MCF 10A (cell line): Measurements from ENCODE around the gene LRRC47. TPM values are rescaled to one million over a fixed set of nuclear protein-coding genes. Genes with fewer than 3 reads are reported as not detected.
"Not testable (repeated sequence)": the region's sequence is repeated elsewhere in the genome, so short reads cannot be mapped to it uniquely, and the experiment has no call there.

ENCODE experiments used
- BruUV-seq: library from RNA; stranded (reverse); fragments of 400-500 nt; replicated peaks from 2 replicates; lab custom pipeline; 2021; lab: Mats Ljungman, UMichigan
- CTCF ChIA-PET: fragments of 300-600 bp; sonication (Branson Sonifier 250); formaldehyde crosslinking; extraction: SDS; loops from one replicate; lab custom pipeline; 2021; ENCODE audit warnings: antibody characterized with exemption, inconsistent platforms; lab: Yijun Ruan, JAX
- POLR2A ChIA-PET: fragments of 300-600, 350-650 bp; sonication (Branson Sonifier 250); formaldehyde crosslinking; extraction: SDS; loops from one replicate; lab custom pipeline; 2020; ENCODE audit warnings: antibody characterized with exemption, inconsistent platforms; lab: Yijun Ruan, JAX
- DNase-seq: peaks from one replicate; pipeline ENCODE4 v3.0.0-alpha.2; 2018; ENCODE audit not compliant: unreplicated experiment
- H3K27ac Mint-ChIP-seq: one replicate; pipeline ENCODE4 v1.8.0; 2022; ENCODE audit warnings: mild to moderate bottlenecking, low read depth, mixed read lengths; ENCODE audit not compliant: unreplicated experiment
- H3K27me3 Mint-ChIP-seq: one replicate; pipeline ENCODE4 v1.8.0; 2022; ENCODE audit warnings: mixed read lengths; ENCODE audit not compliant: insufficient read depth, unreplicated experiment
- H3K36me3 Mint-ChIP-seq: one replicate; pipeline ENCODE4 v1.8.0; 2022; ENCODE audit warnings: mild to moderate bottlenecking, moderate library complexity, mixed read lengths; ENCODE audit not compliant: insufficient read depth, unreplicated experiment
- H3K4me1 Mint-ChIP-seq: one replicate; pipeline ENCODE4 v1.8.0; 2022; ENCODE audit warnings: mixed read lengths; ENCODE audit not compliant: insufficient read depth, unreplicated experiment
- H3K4me3 Mint-ChIP-seq: one replicate; pipeline ENCODE4 v1.8.0; 2022; ENCODE audit warnings: mild to moderate bottlenecking, moderate library complexity, mixed read lengths; ENCODE audit not compliant: unreplicated experiment
- H3K9me3 Mint-ChIP-seq: one replicate; pipeline ENCODE4 v1.8.0; 2022; ENCODE audit warnings: mixed read lengths; ENCODE audit not compliant: unreplicated experiment
- intact Hi-C: fragments of 100-400 bp; cut with micrococcal nuclease; formaldehyde crosslinking; loops from 2 replicates; pipeline ENCODE4 v1.14.1; 2022
- total RNA-seq: library from RNA; stranded (reverse); gene quantifications from 2 replicates; pipeline ENCODE4 v1.2.3, GENCODE V29; 2022
- TF ChIP-seq, protein P1 (sequence below): fragments of 200-600 bp; IDR thresholded peaks from one replicate; pipeline ENCODE4 v1.8.0; 2022; ENCODE audit warnings: antibody characterized with exemption, mild to moderate bottlenecking; ENCODE audit not compliant: unreplicated experiment

LRRC47 gene
- total RNA-seq, 1 experiment from 2014 or later, result 46.1 TPM

DNA sequence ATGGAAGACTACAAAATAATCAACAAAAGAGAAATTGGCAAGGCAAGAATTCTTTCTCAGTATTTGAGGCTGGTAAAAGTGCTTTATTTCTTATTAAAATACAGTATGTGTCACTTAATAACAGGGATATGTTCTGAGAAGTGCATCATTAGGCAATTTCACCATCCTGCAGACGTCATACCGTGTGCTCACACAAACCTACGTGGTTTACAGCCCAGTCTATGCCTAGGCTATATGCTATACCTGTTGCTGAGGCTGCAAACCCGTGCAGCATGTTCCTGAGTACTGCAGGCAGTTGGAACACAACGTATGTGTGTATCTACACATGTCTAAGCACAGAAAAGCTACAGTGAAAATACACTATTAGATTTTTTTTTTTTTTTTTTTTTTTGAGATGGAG is 46.8 kb downstream of the LRRC47 start:
- ChIA-PET POLR2A (interaction anchor here (0.9 to 1.7 kb wide), 2 partner anchors 10 to 26 kb away, joined by 4 to 5 read pairs; no protein-coding TSS in a partner anchor), CTCF (interaction anchor here (0.8 to 0.9 kb wide), 2 partner anchors 9 to 259 kb away, joined by 4 to 6 read pairs; no protein-coding TSS in a partner anchor)
- no peak overlapping the region for H3K4me3 Mint-ChIP-seq
- no TSS peak for BruUV-seq
- no peak for DNase-seq
- no peaks in the 10 kb centered on the region for H3K9me3 Mint-ChIP-seq
- intact Hi-C loops, result no loop called here
- peaks cover 24% of the 10 kb centered on the region for H3K27me3 Mint-ChIP-seq
- H3K36me3 Mint-ChIP-seq, result peaks cover 3% of the 10 kb centered on the region
- TF ChIP-seq, protein P1, sequence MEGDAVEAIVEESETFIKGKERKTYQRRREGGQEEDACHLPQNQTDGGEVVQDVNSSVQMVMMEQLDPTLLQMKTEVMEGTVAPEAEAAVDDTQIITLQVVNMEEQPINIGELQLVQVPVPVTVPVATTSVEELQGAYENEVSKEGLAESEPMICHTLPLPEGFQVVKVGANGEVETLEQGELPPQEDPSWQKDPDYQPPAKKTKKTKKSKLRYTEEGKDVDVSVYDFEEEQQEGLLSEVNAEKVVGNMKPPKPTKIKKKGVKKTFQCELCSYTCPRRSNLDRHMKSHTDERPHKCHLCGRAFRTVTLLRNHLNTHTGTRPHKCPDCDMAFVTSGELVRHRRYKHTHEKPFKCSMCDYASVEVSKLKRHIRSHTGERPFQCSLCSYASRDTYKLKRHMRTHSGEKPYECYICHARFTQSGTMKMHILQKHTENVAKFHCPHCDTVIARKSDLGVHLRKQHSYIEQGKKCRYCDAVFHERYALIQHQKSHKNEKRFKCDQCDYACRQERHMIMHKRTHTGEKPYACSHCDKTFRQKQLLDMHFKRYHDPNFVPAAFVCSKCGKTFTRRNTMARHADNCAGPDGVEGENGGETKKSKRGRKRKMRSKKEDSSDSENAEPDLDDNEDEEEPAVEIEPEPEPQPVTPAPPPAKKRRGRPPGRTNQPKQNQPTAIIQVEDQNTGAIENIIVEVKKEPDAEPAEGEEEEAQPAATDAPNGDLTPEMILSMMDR, result no peak
- peaks cover 21% of the 10 kb centered on the region for H3K4me1 Mint-ChIP-seq
- H3K27ac Mint-ChIP-seq, result no peak overlapping the region

DNA sequence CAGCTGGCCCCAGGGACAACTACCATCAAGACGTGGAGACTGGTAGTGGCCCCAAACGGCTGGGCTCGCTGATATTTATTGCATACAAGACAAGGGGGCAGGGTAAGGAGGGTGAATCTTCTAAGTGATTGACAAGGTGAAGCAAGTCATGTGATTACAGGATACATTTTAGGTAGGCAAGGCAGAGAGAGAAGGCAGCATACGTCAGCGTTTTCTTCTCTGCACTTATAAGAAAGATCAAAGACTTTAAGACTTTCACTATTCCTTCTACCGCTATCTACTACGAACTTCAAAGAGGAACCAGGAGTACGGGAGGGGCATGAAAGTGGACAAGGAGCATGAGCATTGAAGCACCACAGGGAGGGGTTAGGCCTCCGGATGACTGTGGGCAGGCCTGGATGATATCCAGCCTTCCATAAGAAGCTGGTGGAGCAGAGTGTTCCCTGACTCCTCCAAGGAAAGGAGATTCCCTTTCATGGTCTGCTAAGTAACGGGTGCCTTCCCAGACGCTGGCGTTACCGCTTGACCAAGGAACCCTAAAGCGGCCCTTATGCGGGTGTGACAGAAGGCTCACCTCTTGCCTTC is 47.9 kb downstream of the LRRC47 start:
- Mint-ChIP-seq H3K4me1 (peaks cover 24% of the 10 kb centered on the region), H3K27me3 (peaks cover 24% of the 10 kb centered on the region), H3K4me3 (peak overlapping the region; percentile 72)
- intact Hi-C loops, H3K9me3 Mint-ChIP-seq, DNase-seq, BruUV-seq, H3K36me3 Mint-ChIP-seq, H3K27ac Mint-ChIP-seq, CTCF ChIA-PET: not testable (repeated sequence)
- POLR2A ChIA-PET, result interaction anchor here (0.9 to 1.7 kb wide), 3 partner anchors 11 to 47 kb away, joined by 4 to 7 read pairs (median 5); partner anchors contain the start of gene LRRC47

DNA sequence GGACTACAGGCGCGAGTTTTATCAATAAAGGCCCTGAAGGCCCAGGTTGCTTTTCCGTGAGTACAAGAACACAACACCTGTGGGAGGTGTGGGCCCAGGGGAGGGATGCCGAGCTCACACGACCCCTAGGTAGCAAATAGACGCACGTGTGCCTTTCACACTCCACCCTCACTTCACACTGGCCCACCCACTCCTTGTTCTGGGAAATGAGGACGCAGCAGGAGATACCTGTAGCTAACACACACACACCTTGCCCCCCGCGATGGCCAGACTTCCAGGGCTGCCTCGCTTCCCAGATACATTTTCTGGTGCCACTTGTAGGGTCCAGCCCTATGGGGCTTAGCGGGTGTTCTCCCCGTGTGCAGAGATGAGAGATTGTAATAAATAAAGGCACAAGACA is 48.4 kb downstream of the LRRC47 start:
- intact Hi-C loops, result no loop called here
- peaks cover 24% of the 10 kb centered on the region for H3K27me3 Mint-ChIP-seq
- ChIA-PET CTCF (no interaction called here), POLR2A (interaction anchor here (1.1 kb wide), 1 partner anchor 48 kb away, joined by 7 read pairs; the partner anchor contains the start of gene LRRC47)
- no peaks in the 10 kb centered on the region for H3K9me3 Mint-ChIP-seq
- BruUV-seq, result no TSS peak
- H3K4me1 Mint-ChIP-seq, result peaks cover 24% of the 10 kb centered on the region
- peak overlapping the region; percentile 72 for H3K4me3 Mint-ChIP-seq
- TF ChIP-seq, protein P1, result no peak
- peaks cover 12% of the 10 kb centered on the region for H3K36me3 Mint-ChIP-seq
- no peak overlapping the region for H3K27ac Mint-ChIP-seq
- no peak for DNase-seq

DNA sequence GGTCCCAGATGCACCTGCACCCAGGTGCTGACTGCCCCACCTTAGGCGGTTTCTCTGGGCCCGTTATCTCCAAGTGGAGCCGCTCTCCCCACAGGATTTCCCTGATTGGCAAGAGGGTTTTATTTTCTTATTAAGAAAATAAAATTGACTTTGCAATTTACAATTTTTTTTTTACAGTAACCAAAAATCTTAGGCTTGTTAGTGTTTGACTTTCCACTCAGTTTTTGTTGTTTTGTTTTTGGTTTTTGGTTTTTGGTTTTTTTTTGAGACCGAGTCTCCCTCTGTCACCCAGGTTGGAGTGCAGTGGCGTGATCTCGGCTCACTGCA is 48.8 kb downstream of the LRRC47 start:
- ChIA-PET CTCF (no interaction called here), POLR2A (interaction anchor here (1.1 kb wide), 1 partner anchor 48 kb away, joined by 7 read pairs; the partner anchor contains the start of gene LRRC47)
- intact Hi-C loops, result no loop called here
- Mint-ChIP-seq H3K4me3 (peak overlapping the region; percentile 72), H3K27me3 (peaks cover 22% of the 10 kb centered on the region), H3K36me3 (peaks cover 16% of the 10 kb centered on the region), H3K27ac (no peak overlapping the region), H3K9me3 (no peaks in the 10 kb centered on the region), H3K4me1 (peaks cover 24% of the 10 kb centered on the region)
- no peak for DNase-seq
- BruUV-seq, result no TSS peak
- TF ChIP-seq, protein P1, result no peak
